HG03095 (cell line): ENCODE data around the gene SMDT1.
A peak's percentile ranks its signal among the peaks of the same experiment; 100 is the strongest.
"Not testable (repeated sequence)": the region's sequence is repeated elsewhere in the genome, so short reads cannot be mapped to it uniquely, and the experiment has no call there.

Source experiments
- ATAC-seq: cut with Tn5 transposase; IDR thresholded peaks from one replicate; pipeline ENCODE4 v1.9.1; 2021; ENCODE audit warnings: moderate library complexity; ENCODE audit not compliant: unreplicated experiment

The SMDT1 gene

GRCh38 chr22:42070517-42071422 is 8.7 kb upstream of the SMDT1 start, which contains the start of gene NAGA:
NAGA (minus strand) TSS chr22:42070812; CDS start chr22:42070297, 515 bp downstream.
- ATAC-seq, result peak; percentile 83

DNA sequence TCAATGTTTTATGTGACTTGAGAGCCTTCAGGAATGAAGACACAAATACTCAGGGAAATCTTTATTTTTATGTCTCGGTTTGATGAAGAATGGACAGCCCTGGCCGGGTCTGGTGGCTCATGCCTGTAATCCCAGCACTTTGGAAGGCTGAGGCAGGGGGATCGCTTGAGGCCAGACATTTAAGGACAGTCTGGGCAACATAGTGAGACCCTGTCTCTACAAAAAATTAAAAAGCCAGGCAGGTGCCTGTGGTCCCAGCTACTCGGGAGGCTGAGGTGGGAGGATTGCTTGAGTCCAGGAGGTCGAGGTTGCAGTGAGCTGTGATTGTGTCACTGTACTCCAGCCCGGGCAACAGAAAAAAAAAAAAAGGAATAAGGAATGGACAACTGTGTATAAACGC is 8.0 kb upstream of the SMDT1 start:
- ATAC-seq, result not testable (repeated sequence)

- no peak for ATAC-seq
These were observed 6.7 kb upstream of the SMDT1 start for GRCh38 chr22:42072606-42073330.

DNA sequence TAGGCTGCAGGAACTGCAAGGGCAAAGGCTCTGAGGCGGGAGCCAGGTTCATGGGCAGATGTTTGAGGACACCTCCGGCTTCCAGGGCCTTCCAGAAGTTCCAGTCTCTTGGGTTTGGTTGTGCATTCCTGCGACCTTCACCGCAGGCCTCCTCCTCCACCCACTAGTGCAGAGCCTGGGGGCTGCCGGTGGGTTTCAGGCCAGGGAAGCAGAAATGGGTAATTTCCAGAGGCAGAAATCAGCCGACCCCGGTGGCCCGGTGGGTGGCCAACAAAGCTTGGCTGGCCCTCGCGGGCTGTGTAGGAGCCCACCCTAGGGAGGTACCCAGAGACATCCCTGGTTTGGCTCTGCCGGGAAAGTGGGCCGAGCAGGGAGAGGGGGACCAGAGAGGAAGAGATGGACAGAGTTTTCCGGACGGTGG is 5.9 kb upstream of the SMDT1 start:
- ATAC-seq, result no peak

GRCh38 chr22:42074132-42074811 is 5.2 kb upstream of the SMDT1 start, which contains the start of gene PHETA2:
PHETA2 (plus strand) TSS chr22:42074248; CDS start chr22:42077294, 3,046 bp downstream.
- no peak for ATAC-seq

DNA sequence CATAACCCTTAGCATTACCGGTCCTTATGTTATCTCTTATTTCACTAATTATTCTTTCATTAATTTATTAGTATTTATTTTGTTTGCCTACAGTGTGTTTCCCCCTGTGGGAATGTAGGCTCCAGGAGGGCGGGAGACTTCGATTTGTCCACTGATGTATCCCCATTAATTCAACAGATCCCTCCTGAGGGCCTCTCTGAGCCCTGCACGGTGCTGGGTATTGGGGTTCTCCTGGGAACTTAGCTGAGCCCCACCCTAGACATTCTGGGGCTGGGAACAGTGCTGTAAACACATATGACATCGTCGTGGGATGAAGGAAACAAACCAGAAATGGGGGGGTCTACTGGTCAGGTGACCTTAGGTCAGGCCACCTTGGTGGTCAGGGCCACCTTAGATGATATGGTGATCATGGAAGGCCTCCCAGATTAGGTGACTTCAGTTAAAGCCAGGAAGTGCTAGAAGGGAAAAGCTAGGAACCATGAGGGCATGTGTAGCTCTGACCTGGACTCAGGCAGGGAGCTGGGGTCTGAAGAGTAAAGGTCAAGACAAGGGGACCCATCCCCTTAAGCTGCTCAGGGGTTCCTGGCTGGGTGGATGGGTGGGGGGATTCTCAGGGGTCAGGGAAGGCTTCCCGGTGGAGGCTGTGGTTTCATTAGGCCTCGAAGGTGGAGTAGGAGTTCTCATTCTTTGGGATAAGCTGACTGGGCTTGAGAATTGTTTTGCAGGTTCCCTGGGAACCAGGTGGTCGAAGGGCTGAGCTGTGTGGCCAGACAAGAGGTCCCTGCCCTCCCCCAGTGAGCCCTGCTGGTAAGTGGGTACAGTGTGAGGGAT is 4.4 kb upstream of the SMDT1 start:
- ATAC-seq, result no peak

DNA sequence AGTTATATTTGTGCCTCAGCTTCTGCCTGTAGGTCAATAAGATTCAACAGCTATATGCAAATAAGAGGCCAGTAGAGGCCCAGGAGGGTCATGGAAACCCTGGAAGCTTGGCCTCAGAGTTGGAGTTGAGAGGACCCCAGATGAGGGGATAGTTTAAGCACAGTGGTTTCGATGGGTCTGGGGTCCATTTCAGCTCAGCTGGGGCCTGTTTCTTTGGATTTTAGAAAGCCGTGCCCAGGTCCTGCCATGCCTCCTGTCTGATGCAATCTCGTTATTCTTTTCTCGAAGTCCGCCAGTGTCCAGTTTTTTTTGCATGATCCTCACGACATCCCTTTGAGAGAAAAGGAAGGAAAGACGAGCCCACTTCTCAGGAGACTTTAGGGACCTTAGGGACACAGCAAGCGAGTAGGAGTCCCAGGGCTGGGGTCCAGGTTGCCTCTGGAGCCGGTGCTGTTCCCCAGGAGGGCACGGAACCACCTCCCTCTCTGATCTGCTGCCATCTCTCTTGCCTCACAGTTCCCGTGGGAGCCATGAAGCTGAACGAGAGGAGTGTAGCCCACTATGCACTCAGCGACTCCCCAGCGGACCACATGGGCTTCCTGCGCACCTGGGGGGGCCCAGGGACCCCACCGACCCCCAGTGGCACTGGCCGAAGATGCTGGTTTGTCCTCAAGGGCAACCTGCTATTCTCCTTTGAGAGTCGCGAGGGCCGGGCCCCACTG is 2.6 kb upstream of the SMDT1 start:
- ATAC-seq, result no peak

- no peak for ATAC-seq
These were observed 1.9 kb upstream of the SMDT1 start for GRCh38 chr22:42077486-42078125.

DNA sequence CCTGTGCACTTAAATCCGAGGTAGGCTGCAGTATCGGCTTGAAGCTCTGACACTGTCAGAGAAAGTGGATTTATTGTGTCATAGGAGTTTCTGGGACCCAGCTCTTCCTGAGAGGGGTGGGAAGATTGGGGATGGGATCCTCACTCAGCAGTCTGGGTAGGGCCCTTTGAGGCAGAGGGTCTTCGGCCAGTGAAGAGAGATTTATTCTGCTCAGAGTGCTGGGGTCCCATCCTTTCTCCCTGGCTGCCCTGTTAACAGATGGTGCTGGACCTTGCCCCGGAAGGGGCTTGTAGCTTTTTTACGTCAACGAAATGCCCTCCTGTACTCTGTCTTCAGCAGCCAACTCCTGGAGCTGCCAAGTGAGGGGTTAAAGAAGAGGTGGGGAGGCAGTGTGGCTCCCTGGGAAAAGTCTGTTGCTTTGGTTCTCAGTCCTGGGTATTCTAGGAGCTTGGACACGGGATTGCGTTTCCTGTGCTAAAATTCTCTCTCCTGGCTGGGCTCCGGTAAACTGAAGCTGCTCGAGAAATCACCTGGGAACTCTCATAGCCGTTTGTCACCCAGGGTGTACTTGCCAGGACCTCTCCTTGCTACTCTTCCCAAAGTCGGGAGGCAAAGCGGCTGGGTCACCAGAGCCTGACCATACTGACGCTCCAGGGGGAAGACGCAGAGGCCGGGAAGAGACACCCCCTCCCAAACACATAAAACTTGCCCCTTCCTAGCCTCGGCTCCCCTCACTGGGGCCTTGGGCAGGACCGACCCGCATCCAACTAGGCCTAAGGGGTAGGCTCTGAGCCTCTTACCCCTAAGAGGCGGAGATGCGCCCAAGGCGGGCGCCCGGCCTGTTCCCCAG is 806 bp upstream of the SMDT1 start:
- peak; percentile 4 for ATAC-seq

DNA sequence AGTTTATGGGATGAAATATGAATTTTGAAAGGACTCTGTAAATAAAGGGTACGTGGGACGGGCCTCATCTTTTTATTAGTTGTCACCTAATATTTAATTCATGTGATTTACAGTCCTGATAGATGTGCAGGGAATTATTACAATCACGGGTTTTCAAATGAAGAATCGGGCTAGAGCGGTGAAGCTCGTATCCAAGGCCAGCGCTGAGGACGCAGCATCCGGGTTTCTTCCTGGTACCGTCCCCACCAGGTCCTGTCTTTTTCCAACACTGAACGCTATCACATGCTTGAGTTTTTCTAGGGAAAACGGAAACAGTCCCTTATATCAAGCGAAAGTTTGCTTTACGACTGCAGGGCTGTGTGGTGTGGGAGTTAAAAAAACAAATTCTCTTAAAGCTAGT is 787 bp downstream of the SMDT1 start:
- no peak for ATAC-seq

- ATAC-seq, result no peak
These were observed 3.6 kb downstream of the SMDT1 start for GRCh38 chr22:42083119-42083518.

- ATAC-seq, result no peak
These were observed 5.4 kb downstream of the SMDT1 start for GRCh38 chr22:42084874-42085273.

DNA sequence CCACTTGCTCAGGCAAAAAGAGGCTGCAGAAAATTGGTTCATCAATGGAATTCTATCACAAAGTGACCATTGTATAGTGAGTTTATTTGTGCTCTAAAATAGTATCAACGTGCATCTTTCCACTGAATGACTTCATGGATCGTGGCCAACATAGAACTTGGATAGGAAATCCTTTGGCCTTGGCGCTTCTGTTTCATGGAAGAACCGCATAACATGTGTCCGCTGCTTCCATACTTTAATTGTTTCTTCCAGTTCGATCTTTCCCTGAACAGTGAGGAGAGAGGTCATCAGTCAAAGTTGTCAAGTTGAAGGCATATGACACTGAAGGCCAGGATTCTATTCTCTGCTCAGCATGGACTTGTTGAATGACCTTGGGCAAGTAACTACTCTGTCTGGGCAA is 6.6 kb downstream of the SMDT1 start:
- no peak for ATAC-seq

- ATAC-seq, result peak; percentile 86
These were observed 11.3 kb downstream of the SMDT1 start, which contains the start of gene NDUFA6 for GRCh38 chr22:42090596-42091454. NDUFA6 (minus strand) TSS chr22:42090772; CDS start chr22:42090744, 28 bp downstream.

DNA sequence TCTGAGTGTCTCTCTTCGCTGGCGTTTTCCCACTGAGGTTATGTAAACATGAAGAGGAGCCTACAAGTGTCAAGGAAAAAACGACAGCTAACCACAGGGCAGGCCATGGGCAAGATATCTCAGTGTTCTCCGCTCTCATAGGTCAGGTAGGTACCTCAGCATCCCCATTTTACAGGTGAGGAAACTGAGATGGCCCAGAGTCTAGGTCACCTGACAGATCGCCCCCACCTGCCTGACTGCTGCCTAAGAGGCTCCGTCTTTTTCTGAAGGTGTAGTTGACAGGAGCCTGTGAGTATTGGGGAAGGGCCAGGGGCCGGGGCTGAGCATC is 11.9 kb downstream of the SMDT1 start:
- ATAC-seq, result no peak

DNA sequence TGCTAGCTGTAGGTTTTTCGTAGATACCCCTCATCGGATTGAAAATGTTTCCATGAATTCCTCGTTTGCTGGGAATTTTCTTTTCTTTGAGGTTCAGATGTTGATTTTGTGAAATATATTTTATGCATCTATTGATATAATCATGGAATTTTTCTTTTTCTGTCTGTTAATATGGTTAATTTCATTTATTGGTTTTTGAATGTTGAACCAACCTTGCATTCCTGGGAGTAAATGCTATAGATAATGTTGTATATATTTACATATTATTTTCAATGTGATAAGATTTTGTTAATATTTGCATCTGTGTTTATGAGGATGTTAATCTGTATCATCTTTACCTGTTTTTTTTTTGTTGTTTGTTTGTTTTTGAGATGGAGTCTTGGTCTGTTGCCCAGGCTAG is 21.7 kb downstream of the SMDT1 start:
- ATAC-seq, result no peak

- not testable (repeated sequence) for ATAC-seq
These were observed 24.9 kb downstream of the SMDT1 start for GRCh38 chr22:42104332-42104860.
